GM21367 (cell line): ENCODE data around the gene JAM3.
A peak's percentile ranks its signal among the peaks of the same experiment; 100 is the strongest.

Experiments used
- ATAC-seq: cut with Tn5 transposase; IDR thresholded peaks from one replicate; pipeline ENCODE4 v1.9.1; 2021; ENCODE audit not compliant: unreplicated experiment

Gene JAM3

GRCh38 chr11:134038897-134039470, 29.9 kb upstream of the JAM3 start:
- no peak for ATAC-seq

GRCh38 chr11:134039726-134040385, 29.0 kb upstream of the JAM3 start:
- no peak for ATAC-seq

DNA sequence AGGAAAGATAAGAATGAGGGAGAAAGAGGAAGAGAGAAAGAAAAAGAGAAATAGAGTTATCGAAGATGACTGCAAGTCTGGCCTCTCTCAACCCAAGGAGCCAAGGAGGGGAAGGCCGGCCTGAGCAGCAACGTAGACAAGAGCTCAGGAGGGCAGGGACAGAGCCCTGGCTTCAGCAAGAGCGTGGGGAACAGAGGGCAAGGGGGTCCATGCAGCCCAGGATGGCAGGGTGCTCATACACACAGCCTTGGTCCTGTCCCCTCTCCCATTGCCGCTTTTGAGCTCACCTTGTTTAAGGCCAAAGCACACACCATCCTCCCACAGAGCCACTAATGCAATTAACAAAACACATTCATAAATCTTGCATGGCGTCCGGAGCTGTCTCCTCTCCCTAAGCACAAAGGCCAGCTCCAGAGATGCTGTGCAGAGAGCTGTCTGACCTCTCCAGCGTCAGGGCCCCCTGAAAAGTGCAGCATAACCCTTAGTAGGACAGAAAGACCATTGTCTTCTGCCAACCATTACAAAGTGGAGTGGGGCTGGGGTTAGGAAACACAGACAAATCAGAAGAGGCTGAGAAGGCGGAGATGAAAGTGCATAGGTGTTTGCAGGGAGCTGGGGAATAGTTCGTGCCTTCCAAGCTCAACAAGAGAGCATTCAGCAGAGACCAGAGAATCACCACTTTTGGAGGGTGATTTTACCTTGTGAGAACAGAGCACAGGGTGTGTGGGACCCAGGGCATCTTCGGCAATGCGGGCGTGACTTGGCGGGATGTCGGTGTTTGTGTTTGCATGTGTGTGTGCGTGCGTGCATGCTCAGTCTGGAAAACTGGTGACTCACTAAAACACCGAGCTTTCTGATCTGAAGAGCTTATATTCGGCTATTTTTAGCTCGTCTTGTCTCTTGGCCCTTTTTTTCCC, 28.2 kb upstream of the JAM3 start:
- ATAC-seq: no peak

- no peak for ATAC-seq
Measured at GRCh38 chr11:134041349-134041748, 27.5 kb upstream of the JAM3 start.

DNA sequence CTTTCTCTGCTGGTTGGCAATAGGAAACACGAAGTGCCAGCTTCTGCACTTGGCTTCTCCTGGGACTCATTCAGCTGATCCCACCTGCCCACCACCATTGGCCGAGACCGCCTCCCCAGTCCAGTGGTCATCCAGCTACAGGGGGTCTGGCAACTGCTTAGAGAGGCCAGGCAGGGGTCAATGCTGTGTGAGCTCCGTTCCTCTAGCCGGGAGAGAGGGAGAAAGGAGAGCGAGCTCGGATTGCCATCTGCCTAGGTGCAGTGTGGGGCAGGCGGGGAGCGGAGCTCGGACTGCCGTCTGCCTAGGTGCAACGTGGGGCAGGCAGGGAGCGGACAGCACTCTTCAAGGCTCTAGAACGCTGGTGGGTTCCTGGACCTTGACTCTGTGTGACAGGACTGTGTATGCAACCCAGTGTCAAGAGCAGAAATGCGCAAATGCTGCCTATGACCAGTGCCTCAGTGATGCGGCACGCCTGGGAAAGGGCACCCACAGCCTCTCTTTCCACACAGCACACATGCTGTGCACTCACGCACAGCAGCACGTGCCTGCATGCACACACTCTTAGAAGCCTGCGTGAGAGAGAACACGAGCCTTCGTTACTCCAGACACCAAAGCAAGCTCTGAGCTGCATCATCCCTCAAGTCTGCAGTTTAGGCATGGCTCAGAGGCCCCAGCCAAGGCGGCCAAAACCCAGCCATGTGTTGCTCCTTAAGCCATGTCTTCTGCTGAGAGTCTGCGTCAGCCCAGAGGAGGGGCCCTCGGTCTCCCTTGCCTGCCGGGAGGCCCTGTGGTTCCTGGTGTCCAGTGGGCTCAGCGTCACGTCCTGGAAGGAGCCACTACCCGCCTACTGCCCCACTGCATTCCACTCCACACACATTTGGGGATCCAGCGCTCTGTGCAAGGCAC, 26.8 kb upstream of the JAM3 start:
- no peak for ATAC-seq

DNA sequence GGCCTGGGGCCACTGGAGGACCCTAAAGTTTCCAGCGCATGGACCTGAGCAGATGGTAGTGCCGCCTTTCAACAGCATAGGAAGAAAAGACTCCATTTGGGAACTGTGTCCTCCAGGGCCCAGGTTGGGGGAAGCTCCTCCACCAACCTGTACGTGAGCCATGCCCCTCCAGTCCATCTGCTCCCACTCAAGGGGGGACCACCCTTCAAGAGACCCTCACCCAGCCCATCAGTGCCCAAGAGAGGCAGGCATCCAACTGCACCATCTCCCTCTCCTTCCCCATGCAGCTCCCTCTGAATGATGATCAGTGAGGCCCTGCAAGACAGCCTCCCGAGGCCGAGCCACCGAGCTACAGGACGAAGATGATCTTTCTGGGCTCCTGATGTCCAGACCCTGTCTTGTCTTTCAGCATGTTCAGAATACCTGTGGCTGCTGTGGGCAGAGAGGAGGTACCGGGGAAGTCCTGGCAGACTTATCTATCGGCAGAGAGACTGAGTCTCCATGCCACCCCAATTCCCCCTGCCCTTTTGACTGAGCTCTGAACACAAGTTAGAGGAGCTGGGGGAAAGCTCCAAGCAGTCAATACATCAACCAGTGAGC, 25.0 kb upstream of the JAM3 start:
- ATAC-seq: no peak

- ATAC-seq: no peak
Measured at GRCh38 chr11:134044514-134045284, 24.2 kb upstream of the JAM3 start.

DNA sequence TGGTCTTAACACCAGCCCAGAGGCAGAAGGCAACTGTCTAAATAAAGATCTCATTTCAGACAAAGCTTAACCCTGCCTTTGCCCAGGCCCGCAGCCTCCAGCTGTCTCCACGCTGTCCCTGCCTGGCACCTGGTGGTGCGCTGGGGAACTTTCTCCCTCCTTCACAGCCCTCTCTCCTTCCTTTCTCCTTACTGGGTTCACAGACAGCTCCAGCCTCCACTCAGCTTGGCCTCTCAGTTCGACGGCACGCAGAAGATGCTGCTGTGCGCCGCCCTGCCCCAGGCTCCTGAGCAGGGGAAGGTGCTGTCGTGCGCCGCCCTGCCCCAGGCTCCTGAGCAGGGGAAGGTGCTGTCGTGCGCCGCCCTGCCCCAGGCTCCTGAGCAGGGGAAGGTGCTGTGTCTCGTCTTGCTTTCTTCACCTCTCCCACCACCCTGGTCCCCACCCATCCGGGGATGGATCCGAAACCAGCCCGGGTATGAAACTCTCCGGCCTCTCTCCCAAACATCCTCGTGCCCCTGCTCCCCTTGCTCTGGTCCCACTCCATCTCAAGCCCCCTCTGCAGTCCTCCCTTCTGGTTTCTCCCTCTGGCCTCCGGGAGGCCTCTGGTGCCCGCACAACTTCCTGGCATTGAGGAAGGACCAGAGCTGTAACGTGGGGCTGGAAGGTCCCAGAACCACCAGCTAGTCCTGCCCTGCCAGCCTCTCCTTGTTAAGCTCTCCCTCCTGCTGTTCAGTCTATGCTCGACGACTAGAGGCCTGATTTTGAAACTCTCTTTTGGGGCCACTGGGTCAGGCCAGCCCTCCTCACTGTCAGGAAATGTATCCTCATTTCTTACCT, 22.9 kb upstream of the JAM3 start:
- ATAC-seq: no peak

DNA sequence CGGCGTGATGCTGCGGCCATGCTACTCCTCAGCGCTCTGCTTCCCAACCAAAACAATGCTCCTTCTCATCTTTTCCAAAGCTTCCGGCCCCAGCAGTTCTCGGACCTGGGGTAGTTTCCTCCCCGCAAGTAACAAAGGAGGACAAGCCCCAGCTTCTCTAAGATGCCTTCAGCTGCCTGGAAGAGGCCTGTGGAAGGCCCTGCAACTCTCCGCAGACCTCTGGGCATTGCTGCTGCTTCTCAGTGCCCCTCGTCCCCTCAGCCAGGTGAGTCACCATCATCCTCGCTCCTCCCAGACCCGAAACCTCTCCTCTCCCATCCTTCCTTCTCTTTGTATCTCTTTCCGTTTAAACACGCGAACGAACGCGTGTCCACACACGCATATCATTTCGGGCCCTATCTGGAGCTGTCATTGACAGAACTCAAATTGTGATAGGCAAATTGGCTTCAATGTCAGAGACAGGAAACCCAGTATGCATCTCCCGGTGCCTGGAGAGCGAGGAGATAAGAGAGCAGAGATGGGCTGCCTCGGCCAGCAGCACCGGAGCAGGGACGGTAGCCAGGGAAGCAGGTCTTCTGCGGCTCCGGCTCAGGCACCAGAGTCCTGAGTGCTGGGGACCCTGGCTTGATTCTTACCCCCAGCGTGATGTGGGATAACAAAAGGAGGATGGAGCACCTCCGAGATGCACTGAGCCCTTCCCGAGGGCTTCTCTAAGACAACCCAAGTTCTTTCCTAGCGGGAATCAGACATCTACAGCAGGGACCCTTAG, 22.0 kb upstream of the JAM3 start:
- ATAC-seq: no peak

DNA sequence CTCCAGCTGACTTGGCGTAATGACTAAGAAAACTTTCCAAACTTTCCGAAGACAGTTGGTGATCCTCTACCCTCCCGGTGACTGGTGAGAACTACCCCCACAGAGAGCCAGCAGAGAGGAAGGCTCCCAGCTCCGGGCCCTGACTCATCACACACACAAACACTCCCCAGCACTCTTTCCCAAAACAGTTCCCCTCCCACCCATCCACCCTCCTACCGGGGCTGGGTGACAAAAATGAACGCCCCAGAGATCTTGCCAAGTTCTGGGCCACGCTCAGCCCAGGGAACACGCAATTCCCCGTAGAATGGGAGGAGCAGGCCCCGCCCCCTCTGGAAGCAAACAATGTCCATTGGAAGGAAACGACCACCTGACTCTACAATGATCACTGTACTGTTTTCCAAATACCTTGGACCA, 21.3 kb upstream of the JAM3 start:
- no peak for ATAC-seq

DNA sequence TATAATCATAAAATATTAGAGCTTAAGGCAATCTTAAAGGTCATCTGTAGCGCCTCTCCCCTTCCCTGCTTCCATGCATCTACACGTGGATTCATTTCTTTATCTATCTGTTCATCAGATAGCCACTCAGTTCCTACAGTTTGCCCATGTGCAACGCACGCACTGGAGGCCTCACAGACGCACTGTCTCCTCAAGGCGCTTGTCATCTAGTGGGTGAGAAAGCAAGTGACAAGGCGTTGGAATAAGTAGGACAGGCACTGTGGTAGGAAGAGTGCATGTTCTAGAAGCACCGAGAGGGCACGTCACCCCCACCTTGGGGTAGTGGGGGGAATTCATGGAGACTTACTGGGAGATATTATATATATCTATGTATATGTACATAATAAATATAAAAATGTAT, 20.8 kb upstream of the JAM3 start:
- no peak for ATAC-seq

DNA sequence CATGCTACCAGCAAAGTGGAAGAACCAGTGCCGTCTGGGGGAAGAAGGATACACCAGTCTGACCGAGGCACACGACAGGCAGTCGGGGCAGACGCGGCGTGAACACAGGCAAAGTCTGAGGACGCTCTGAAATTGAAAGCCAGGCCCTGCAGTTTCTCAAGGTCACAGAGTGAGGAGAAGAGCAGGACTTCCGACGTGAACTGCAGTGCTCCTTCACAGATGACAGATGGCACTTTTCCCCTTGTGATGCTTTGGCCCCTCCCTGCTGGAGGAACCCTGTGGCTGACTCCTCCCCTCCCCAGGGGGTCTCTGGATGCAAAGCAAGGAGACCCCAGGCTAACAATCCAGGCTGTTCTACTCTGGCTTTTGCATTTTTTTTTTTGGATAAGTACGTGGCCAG, 19.6 kb upstream of the JAM3 start:
- no peak for ATAC-seq

DNA sequence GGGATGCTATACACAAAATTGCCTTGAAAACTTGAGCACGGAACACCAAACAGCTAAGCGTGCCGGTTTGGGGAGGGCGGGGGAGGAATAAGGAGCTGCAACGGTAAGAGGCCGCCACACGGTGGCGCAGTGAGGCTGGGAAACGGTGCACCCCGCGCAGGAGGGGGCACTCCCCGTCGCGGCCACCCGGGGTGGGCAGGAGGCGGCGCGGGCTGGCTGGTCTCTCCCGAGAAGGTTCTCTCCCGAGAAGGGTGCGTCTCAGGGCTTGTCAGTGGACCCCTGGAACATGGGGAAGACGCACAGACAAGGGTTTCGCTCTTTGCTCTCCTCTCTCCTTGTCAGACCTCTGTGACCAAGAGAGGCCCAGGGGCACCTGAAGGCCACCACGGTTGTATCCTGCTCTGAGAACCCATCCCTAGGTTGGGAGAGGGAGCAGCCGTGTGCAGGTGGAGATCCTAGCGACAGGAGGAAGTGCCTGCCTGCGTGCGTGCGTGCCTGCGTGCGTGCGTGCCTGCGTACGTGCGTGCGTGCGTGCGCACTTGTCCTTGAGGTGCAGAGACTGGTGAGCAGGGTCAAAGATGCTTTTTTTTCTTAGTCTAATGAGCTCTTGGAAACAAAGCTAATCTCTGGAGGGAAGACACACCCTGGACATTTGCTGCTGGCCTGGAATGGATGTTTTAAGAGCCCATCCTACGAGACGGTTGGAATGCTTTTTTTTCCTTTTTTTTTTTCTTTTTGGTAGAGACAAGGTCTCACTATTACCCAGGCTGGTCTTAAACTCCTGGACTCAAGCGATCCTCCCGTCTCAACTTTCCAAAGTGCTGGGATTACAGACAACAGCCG, 18.1 kb upstream of the JAM3 start:
- peak; percentile 80 for ATAC-seq

DNA sequence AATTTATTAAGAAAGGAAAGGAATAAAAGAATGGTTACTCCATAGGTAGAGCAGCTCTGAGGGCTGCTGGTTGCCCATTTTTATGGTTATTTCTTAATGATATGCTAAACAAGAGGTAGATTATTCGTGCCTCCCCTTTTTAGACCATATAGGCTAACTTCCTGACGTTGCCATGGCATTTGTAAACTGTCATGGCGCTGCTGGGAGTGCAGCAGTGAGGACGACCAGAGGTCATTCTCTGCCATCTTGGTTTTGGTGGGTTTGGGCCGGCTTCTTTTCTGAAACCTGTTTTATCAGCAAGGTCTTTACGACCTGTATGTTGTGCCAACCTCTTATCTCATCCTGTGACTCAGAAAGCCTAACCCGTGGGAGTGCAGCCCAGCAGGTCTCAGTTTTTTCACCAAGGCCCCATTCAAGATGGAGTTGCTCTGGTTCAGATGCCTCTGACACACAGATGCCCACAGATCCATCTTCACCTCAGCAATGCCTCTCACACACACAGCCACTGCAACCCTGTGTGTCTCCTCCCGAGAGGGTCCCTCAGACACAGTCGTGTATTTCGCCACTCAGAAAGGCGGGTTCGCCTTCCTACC, 16.4 kb upstream of the JAM3 start:
- ATAC-seq: no peak

DNA sequence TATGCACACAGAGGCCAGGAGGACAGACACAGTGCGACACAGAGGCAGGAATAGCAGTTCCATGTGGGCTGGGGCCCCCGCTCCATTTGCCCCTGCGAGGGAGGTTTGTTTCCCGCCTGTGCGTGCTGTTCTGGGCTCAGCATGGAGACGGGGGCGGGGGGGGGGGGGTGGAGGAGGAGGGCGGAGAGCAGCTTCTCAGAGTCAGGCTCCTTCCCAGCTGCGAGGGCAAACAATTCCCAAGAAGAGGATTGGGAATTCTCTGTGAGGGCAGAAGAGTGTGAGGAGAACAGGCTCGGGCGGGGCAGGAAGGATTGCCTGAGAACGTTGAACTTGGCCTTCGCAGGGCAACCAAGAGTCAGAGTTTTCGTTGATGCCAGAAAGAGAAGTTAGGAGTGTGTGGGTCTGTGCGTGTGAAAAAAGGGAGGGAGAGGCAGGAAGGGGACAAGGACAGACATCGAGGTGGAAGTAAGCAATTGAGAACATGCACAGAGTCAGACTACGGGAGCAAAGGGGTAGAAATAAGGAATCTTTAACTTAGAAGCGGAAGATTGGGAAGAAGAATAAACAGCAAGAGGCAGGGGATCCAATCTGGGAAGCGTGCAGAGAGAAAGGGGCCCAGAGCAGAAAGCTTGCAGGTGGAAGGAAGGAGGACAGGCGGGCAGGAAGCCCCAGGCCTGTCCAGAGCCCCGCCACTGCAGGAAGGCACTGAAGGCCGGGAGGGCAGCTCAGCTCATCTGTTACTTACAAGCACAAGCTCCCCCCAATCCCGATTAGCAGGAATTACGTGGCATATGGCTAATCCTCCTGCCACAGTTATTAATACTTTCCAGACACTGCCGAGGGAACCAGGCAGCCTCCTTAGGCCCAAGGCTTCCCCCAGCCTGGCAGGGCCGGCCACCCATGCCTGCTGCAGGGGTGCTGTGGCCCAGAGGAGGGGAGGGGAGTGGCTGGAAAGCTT, 15.6 kb upstream of the JAM3 start:
- ATAC-seq: no peak

GRCh38 chr11:134055029-134055428, 13.8 kb upstream of the JAM3 start:
- ATAC-seq: no peak
